ENCODE measurements around the gene ITPR2.

- TF ChIP-seq CTCF (IDR thresholded peaks at IDR 0.05; ENCODE audit: low read length) (no peak), EZH2phosphoT487 (IDR thresholded peaks at IDR 0.05; ENCODE audit: low read length) (no peak), EZH2 (optimal IDR thresholded peaks at IDR 0.05; ENCODE audit: low read depth, low read length) (no peak)
Observed at GRCh38 chr12:26318661-26319068, 514.3 kb downstream of the ITPR2 start.

All from MM.1S (cell line).